HFFc6 (cell line): Measurements from ENCODE around the gene PIK3C2G. TPM values are rescaled to one million over a fixed set of nuclear protein-coding genes. Genes with fewer than 3 reads are reported as not detected.
"Not testable (repeated sequence)": the region's sequence is repeated elsewhere in the genome, so short reads cannot be mapped to it uniquely, and the experiment has no call there.

Experiments used
- DNase-seq: peaks from one replicate; pipeline ENCODE4 v3.0.0-alpha.2; 2018
- H3K27ac Mint-ChIP-seq: 2 replicates; pipeline ENCODE4 v1.8.0; 2020; ENCODE audit warnings: mild to moderate bottlenecking, mixed read lengths
- H3K27me3 Mint-ChIP-seq: 2 replicates; pipeline ENCODE4 v1.8.0; 2021; ENCODE audit warnings: mild to moderate bottlenecking, moderate library complexity, mixed read lengths; ENCODE audit not compliant: insufficient read depth
- H3K36me3 Mint-ChIP-seq: 2 replicates; pipeline ENCODE4 v1.8.0; 2021; ENCODE audit warnings: low read depth, mixed read lengths
- H3K4me1 Mint-ChIP-seq: 2 replicates; pipeline ENCODE4 v1.8.0; 2020; ENCODE audit warnings: low read depth, mixed read lengths
- H3K4me3 Mint-ChIP-seq: 2 replicates; pipeline ENCODE4 v1.8.0; 2020; ENCODE audit warnings: mild to moderate bottlenecking, moderate library complexity, mixed read lengths
- H3K9me3 Mint-ChIP-seq: 2 replicates; pipeline ENCODE4 v1.8.0; 2020; ENCODE audit warnings: mild to moderate bottlenecking, mixed read lengths
- CTCF ChIP-seq: fragments of 200-600 bp; sonication (generic); IDR thresholded peaks from 2 replicates; pipeline ENCODE4 v1.5.0; 2021; ENCODE audit warnings: antibody characterized with exemption, mild to moderate bottlenecking
- total RNA-seq, 6 experiments: library from RNA; stranded (reverse); fragmentation: NEBNext Ultra II Directional; extraction: Animal tissue kit (Norgen Biotek cat#: 25700); gene quantifications; 2 replicates in 1 of 6; 3 replicates in 5 of 6; pipeline ENCODE4 v1.2.3, GENCODE V29; 2021

PIK3C2G gene
- total RNA-seq, 6 experiments from 2014 or later, result not detected

GRCh38 chr12:18254081-18254480 lies 7.2 kb upstream of the PIK3C2G start:
- Mint-ChIP-seq H3K9me3 (no peaks in the 10 kb centered on the region), H3K4me3 (no peak overlapping the region), H3K27ac (no peak overlapping the region), H3K36me3 (no peaks in the 10 kb centered on the region), H3K4me1 (peaks cover 15% of the 10 kb centered on the region), H3K27me3 (no peaks in the 10 kb centered on the region; the same call in 1 of the 2 replicates)
- no peak for TF ChIP-seq CTCF
- DNase-seq, result no peak

GRCh38 chr12:18255004-18255403 lies 6.3 kb upstream of the PIK3C2G start:
- DNase-seq, H3K27ac Mint-ChIP-seq, H3K27me3 Mint-ChIP-seq, H3K36me3 Mint-ChIP-seq, H3K4me3 Mint-ChIP-seq, H3K9me3 Mint-ChIP-seq: not testable (repeated sequence)
- peaks cover 15% of the 10 kb centered on the region for H3K4me1 Mint-ChIP-seq

GRCh38 chr12:18257251-18257650 lies 4.1 kb upstream of the PIK3C2G start:
- DNase-seq, result no peak
- H3K4me3 Mint-ChIP-seq, result no peak overlapping the region

GRCh38 chr12:18258929-18259328 lies 2.4 kb upstream of the PIK3C2G start:
- H3K27ac Mint-ChIP-seq, result no peak overlapping the region
- no peak overlapping the region for H3K4me3 Mint-ChIP-seq
- no peaks in the 10 kb centered on the region for H3K9me3 Mint-ChIP-seq

More at GRCh38 chr12:18257251-18257650, 4.1 kb upstream of the PIK3C2G start:
- Mint-ChIP-seq H3K4me1 (peaks cover 15% of the 10 kb centered on the region), H3K9me3 (no peaks in the 10 kb centered on the region), H3K27me3 (no peaks in the 10 kb centered on the region; the same call in 1 of the 2 replicates), H3K36me3 (no peaks in the 10 kb centered on the region), H3K27ac (no peak overlapping the region)
- TF ChIP-seq CTCF, result no peak

GRCh38 chr12:18259906-18260682 lies 1.2 kb upstream of the PIK3C2G start:
- Mint-ChIP-seq H3K9me3 (no peaks in the 10 kb centered on the region), H3K27ac (no peak overlapping the region), H3K36me3 (no peaks in the 10 kb centered on the region), H3K27me3 (no peaks in the 10 kb centered on the region; the same call in 1 of the 2 replicates), H3K4me3 (no peak overlapping the region), H3K4me1 (no peaks in the 10 kb centered on the region)
- DNase-seq, result no peak
- TF ChIP-seq CTCF, result no peak

More at GRCh38 chr12:18258929-18259328, 2.4 kb upstream of the PIK3C2G start:
- Mint-ChIP-seq H3K36me3 (no peaks in the 10 kb centered on the region), H3K4me1 (peaks cover under 1% of the 10 kb centered on the region; the same call in 1 of the 2 replicates), H3K27me3 (no peaks in the 10 kb centered on the region; the same call in 1 of the 2 replicates)
- no peak for DNase-seq
- no peak for TF ChIP-seq CTCF

- DNase-seq, result no peak
- no peaks in the 10 kb centered on the region for H3K4me1 Mint-ChIP-seq
- H3K27ac Mint-ChIP-seq, result no peak overlapping the region
- H3K4me3 Mint-ChIP-seq, result no peak overlapping the region
- no peak for TF ChIP-seq CTCF
- no peaks in the 10 kb centered on the region for H3K9me3 Mint-ChIP-seq
- peaks cover 2% of the 10 kb centered on the region; the same call in 1 of the 2 replicates for H3K27me3 Mint-ChIP-seq
- H3K36me3 Mint-ChIP-seq, result no peaks in the 10 kb centered on the region
Measured at GRCh38 chr12:18261906-18262305, 588 bp downstream of the PIK3C2G start.
